HUES6 (cell line): ENCODE results near the gene NPR3.
"Not testable (repeated sequence)": the region's sequence is repeated elsewhere in the genome, so short reads cannot be mapped to it uniquely, and the experiment has no call there.

Experiments used
- H3K27ac ChIP-seq: 2 replicates; pipeline ENCODE4 v1.7.0; 2013; ENCODE audit warnings: low read depth, mild to moderate bottlenecking, low read length, inconsistent platforms
- H3K27me3 ChIP-seq: 2 replicates; pipeline ENCODE4 v1.6.1; 2013; ENCODE audit warnings: low read length; ENCODE audit not compliant: control insufficient read depth, insufficient read depth
- H3K36me3 ChIP-seq: 2 replicates; pipeline ENCODE4 v1.6.1; 2013; ENCODE audit warnings: low read length; ENCODE audit not compliant: control insufficient read depth, insufficient read depth
- H3K4me1 ChIP-seq: 2 replicates; pipeline ENCODE4 v1.6.1; 2013; ENCODE audit warnings: low read length; ENCODE audit not compliant: control insufficient read depth, insufficient read depth
- H3K4me3 ChIP-seq: 2 replicates; pipeline ENCODE4 v1.5.1; 2013; ENCODE audit warnings: low read depth, low read length
- H3K9ac ChIP-seq: one replicate; pipeline ENCODE4 v1.6.1; 2013; ENCODE audit warnings: mild to moderate bottlenecking, low read length
- H3K9me3 ChIP-seq: 2 replicates; pipeline ENCODE4 v1.6.1; 2013; ENCODE audit warnings: low read depth, low read length; ENCODE audit not compliant: control insufficient read depth, insufficient read depth

The NPR3 gene

DNA sequence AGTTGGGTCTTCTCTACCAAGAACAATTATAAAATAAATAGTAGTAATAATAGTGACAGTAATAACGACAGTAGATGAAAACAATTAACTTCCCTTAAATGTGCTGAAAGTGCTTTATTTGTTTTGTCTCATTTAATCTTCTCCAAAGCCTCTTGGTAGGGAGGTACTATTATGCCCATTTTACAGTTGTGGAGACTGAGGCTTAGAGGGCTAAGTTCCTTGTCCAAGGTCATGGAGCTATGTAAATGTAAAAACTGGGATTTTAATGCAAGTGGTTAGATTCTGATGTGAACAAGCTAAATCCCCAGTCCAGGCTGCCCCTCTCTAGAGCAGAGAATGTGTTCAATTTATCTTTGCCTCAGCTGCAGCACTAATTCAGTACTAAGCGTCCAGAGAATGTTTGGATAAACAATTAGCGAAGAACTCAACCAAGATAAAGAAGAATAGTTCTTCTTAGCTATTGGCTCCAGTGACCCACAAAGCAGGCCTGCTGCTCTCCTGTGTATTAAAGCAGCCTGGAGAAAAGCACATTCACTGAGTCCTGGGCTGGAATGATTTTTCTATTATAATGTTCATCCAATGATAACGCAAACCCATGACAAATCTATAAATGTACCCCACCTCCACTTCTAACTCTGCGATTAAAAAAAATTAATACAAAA, 68.8 kb downstream of the NPR3 start:
- H3K36me3 ChIP-seq = no peaks in the 10 kb centered on the region
- no peak overlapping the region for H3K4me3 ChIP-seq
- no peaks in the 10 kb centered on the region for H3K9me3 ChIP-seq
- H3K4me1 ChIP-seq = no peaks in the 10 kb centered on the region
- H3K27me3 ChIP-seq = no peaks in the 10 kb centered on the region
- no peak overlapping the region for H3K27ac ChIP-seq
- H3K9ac ChIP-seq = no peak overlapping the region

DNA sequence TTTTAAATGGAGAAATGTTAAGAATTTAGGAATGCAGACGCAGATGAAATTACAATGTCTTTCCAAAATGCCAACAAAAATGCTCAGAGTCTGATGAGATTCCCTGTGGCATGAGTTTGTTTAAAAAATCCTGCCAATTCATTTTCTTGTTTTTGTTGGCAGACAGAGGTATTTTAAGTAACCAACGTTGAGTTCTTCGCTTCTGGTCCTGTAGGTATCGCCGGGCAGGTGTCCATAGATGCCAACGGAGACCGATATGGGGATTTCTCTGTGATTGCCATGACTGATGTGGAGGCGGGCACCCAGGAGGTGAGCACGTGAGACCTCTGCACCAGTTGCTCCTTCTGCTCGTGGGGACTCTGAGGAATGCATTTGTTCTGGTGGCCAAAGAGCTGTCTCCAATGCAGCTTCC, 69.4 kb downstream of the NPR3 start:
- Histone ChIP-seq H3K9me3 (no peaks in the 10 kb centered on the region), H3K27ac (no peak overlapping the region), H3K4me3 (no peak overlapping the region), H3K9ac (no peak overlapping the region), H3K36me3 (no peaks in the 10 kb centered on the region), H3K4me1 (no peaks in the 10 kb centered on the region), H3K27me3 (no peaks in the 10 kb centered on the region)

DNA sequence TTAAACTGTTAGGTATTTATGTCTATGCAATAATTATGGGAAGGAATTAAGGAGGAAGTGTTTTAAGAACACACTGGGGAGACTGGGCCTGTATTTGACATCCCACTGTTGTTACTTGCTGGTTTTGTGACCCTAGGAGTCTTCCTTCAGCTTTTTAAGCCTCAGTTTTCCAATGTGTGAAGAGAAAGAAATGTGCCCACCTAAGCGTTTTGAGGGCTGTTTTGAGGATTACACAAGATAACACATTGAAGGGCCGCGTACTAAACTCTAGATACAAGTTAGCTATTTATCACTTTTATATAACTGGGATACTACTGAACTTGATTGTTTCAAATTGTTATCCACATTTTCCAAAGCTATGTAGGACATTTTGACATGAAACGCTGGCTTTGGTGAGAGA, 72.5 kb downstream of the NPR3 start:
- Histone ChIP-seq H3K27me3 (no peaks in the 10 kb centered on the region), H3K27ac (no peak overlapping the region), H3K9me3 (no peaks in the 10 kb centered on the region), H3K4me3 (no peak overlapping the region), H3K9ac (no peak overlapping the region), H3K36me3 (no peaks in the 10 kb centered on the region), H3K4me1 (peaks cover 11% of the 10 kb centered on the region; the same call in 1 of the 2 replicates)

DNA sequence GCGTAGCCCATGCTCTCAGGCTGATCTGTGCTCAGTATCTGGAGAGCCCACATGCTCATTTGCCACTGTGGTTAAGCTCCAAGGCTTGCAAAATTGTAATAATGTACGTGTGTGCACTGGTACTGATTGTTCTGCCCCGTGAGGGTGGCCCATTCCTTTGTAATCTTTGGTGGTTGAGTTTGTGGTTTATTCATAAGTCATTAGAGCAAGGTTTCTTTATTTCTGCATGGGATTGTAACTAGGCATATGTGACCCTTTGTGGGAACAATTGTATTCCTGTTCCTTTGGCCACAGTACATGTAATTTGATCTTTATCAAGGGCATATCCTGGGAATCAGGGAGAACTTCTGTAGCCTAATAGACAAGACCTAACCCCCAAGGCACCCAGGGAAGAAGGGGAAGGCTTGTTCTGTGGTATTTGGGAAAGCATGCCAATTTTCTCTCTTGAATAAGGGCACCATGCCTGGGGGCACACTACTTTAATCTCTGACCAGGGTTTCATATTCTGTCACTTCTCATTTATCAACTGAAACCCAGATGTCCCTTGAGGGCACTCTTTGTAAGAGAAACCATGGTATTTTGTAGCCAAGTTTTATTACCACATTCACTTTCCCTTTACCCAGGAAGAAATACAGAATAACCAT, 74.6 kb downstream of the NPR3 start:
- no peak overlapping the region for H3K4me3 ChIP-seq
- H3K36me3 ChIP-seq = no peaks in the 10 kb centered on the region
- H3K27ac ChIP-seq = no peak overlapping the region
- peaks cover 11% of the 10 kb centered on the region; the same call in 1 of the 2 replicates for H3K4me1 ChIP-seq
- no peaks in the 10 kb centered on the region for H3K27me3 ChIP-seq
- H3K9me3 ChIP-seq = no peaks in the 10 kb centered on the region
- no peak overlapping the region for H3K9ac ChIP-seq

DNA sequence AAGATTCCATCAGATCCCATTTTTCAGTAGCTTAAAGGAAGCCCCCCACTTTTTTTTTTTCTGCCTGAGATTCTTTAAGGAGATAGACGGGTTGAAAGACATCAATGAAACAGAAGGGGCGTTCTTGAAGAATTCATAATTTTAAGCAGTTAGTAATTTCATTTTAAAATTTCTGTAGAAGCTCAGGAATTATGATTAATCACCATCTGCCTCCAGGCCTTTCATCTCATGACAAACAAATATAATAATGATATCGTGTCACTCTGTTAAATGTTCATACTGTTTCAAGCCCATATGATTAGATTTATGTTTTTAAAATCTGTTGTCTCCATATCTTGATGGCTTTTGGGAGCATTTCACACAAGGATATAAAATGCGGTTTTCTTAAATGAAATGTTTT, 75.2 kb downstream of the NPR3 start:
- Histone ChIP-seq H3K4me1 (peaks cover 11% of the 10 kb centered on the region; the same call in 1 of the 2 replicates), H3K9ac (no peak overlapping the region), H3K36me3 (no peaks in the 10 kb centered on the region), H3K27me3 (no peaks in the 10 kb centered on the region), H3K9me3 (no peaks in the 10 kb centered on the region), H3K27ac (no peak overlapping the region), H3K4me3 (no peak overlapping the region)

DNA sequence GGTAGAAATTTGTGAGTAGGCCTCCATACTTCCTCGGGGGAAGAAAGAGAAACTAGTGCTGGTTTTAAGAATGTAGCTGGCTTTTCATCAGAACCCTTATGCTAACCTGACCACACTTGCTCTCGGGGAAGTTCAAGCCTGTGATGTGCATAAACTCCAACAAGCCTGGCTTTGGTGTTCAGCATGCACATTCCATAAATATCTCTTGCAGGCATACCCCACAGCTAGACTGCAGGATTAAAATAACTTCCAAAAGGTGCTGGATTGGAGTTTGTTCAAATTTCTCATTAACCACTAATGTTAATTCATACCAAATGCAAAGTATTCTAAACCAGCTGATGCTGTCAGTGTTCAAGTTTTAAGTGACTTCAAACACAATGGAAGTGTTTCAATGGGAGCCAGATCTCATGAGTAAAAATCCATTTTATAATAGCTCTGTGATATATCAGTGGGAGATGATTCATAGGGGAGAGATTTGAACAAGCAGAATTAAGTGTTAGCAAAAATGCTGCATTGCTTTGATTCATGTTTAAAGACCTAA, 79.4 kb downstream of the NPR3 start:
- Histone ChIP-seq H3K4me1 (peaks cover 11% of the 10 kb centered on the region; the same call in 1 of the 2 replicates), H3K9me3 (no peaks in the 10 kb centered on the region), H3K27ac (no peak overlapping the region), H3K4me3 (no peak overlapping the region), H3K9ac (no peak overlapping the region), H3K36me3 (no peaks in the 10 kb centered on the region), H3K27me3 (no peaks in the 10 kb centered on the region)

DNA sequence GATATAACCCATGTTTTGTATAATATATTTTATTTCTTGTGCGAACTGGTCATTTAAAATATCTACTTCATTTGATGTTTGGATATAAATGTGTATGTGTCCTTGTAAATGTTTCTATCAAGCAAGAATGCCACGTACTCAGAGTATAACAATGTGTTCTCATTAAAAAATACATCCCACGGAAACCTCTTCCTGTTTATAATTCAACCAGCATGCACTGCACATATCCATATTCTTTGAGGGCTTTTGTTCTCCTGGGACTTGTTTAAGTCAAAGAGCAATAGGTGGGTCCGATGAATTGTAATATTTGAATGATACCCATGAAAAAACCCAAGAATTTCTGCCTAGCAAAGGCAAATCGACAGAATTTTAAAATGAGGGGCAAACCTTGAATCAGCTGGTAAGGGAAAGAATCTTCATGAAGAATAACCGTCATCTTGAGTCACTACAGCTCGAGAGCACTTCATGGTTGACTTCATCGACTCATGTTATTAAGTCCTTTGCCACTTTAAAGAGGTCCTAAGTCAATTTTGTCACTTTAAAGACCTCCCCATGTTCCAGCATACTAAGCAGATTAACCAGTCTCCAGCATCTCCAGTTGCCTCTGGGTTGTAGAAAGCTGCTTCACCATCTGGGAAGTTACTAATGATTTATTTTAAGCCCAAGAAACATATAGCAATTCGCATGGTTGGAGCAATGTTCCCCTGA, 80.6 kb downstream of the NPR3 start:
- Histone ChIP-seq H3K27ac (no peak overlapping the region), H3K9me3 (no peaks in the 10 kb centered on the region)

DNA sequence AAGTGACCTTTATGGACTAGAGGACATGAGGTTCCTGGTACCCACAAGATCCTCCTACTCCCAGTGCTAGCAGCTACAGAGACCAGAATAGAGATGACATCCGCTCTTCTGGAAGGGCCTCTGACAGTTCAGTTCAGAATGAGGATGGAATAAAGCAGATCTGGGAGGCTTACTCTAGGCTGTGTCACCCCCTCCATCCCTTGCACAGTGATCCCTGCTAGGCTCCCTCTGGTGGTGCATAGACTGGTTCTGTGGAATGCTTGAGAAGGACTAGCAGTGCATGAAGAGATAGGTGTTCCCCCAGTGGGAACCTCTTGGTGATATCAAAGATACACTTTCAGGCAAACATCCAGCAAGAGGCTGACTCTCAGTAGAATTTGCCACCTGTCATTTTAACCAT, 83.0 kb downstream of the NPR3 start:
- no peaks in the 10 kb centered on the region for H3K27me3 ChIP-seq
- H3K27ac ChIP-seq = no peak overlapping the region
- no peaks in the 10 kb centered on the region for H3K36me3 ChIP-seq
- H3K4me3 ChIP-seq = no peak overlapping the region
- H3K4me1 ChIP-seq = no peaks in the 10 kb centered on the region
- no peak overlapping the region for H3K9ac ChIP-seq
- H3K9me3 ChIP-seq = no peaks in the 10 kb centered on the region

More for the DNA sequence above, 80.6 kb downstream of the NPR3 start:
- Histone ChIP-seq H3K9ac (no peak overlapping the region), H3K4me1 (peaks cover 11% of the 10 kb centered on the region; the same call in 1 of the 2 replicates), H3K27me3 (no peaks in the 10 kb centered on the region), H3K36me3 (no peaks in the 10 kb centered on the region), H3K4me3 (no peak overlapping the region)

DNA sequence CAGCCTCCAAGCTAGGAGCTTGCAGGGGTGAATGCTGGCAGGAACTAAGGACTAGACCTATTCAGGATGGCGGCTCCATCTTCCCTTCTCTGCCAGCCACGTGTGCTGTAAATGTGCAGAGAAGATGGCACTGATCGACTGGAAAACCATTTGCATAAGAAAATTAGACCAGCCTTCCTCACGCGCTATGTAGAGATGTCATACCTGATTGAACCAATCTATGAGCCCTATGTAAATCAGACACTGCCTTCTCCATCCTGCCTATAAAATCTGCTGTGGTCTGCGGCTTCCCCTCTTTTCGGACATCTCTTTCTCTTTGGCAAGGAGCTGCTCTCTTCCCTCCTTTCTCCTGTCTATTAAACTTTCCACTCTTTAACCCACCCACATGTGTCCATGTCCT, 91.6 kb downstream of the NPR3 start:
- no peak overlapping the region for H3K27ac ChIP-seq
- no peaks in the 10 kb centered on the region for H3K27me3 ChIP-seq
- no peak overlapping the region for H3K4me3 ChIP-seq
- H3K36me3 ChIP-seq = no peaks in the 10 kb centered on the region
- H3K9me3 ChIP-seq = no peaks in the 10 kb centered on the region; the same call in 1 of the 2 replicates
- no peaks in the 10 kb centered on the region for H3K4me1 ChIP-seq
- H3K9ac ChIP-seq = no peak overlapping the region

DNA sequence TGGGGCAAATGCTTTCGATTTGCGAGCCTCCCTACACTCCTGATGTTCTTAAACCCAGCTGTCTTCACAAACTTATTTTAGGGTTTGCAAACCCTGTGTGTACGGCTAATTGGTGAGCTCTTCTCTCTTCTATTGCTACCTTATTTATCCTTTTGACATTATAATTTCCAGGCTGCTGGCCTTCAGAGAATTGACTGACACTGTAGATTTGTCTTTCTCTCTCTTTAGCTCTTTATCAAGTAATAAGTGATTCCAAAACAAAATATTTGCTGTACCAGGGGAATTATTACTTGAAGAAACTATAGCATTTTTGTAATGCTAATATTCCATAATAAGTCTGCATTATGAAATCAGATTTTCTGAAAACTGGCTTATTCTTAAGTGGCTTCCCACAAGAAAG, 92.5 kb downstream of the NPR3 start:
- no peaks in the 10 kb centered on the region for H3K27me3 ChIP-seq
- no peak overlapping the region for H3K4me3 ChIP-seq
- H3K9ac ChIP-seq = no peak overlapping the region

DNA sequence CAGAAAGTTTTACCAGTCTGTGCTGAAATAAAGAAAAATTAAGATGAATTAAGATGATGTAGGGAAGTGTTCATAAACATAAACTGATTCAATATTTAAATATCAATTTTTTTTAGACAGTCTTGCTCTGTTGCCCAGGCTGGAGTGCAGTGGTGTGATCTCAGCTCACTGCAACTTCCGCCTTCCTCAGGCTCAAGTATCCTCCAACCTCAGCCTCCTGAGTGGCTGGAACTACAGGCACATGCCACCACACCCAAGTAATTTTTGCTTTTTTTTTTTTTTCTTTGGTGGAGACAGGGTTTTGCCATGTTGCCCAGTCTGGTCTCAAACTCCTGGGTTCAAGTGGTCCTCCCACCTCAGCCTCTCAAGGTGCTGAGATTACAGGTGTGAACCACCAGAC, 94.3 kb downstream of the NPR3 start:
- not testable (repeated sequence) for H3K27ac ChIP-seq, H3K9me3 ChIP-seq, H3K4me3 ChIP-seq, H3K4me1 ChIP-seq, H3K36me3 ChIP-seq, H3K9ac ChIP-seq, H3K27me3 ChIP-seq

More for the DNA sequence above, 92.5 kb downstream of the NPR3 start:
- no peak overlapping the region for H3K27ac ChIP-seq
- no peaks in the 10 kb centered on the region for H3K4me1 ChIP-seq
- H3K36me3 ChIP-seq = no peaks in the 10 kb centered on the region
- no peaks in the 10 kb centered on the region; the same call in 1 of the 2 replicates for H3K9me3 ChIP-seq
